Measurements from ENCODE around the gene SGO1.
"Not testable (repeated sequence)": the region's sequence is repeated elsewhere in the genome, so short reads cannot be mapped to it uniquely, and the experiment has no call there.

Gene SGO1

DNA sequence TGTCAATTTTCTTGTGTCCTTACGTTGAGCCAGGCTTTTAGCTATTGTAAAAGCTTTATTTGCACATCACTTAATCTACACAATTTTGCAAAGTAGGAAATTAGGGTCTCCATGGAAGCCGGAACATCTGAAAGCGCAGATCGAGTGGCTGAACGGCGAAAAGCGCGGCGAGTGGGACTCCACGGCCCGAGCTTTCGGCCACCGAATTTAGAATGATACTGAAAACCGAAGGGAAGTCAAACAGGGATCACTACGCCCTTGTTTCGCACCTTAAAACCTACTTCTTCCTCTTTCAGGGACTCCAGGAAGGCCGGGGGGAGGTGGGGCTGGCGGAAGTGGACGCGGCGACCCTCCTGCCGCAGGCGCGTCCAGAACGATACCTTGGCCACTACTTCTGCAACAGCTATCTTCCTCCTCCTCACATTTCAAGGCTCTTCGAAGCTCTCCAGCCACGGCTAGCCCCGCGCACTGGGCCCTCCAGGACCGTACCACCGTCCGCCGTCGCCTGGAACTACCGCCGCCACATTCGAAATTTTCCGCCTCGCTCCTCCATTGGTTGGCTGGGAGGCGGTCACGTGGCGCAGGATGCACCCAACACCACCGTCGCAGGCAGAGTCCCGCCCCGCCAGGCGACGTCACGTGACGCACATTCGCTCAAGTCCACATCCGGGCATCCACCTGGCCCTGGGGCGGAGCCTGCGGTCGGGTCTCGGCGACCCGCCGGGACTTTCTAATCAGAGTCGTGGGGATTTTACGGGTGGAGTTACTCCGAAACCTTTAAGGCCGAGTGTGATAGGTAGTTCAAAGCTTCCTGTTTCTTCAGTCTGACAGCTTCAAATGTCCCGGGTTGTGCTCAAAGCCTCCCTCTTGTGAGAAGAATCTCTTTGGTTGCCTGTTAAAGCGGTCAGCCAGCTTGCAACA, at the start of gene SGO1:
Gene SGO1 (minus strand): TSS at position 528 of the 921 bp plus-strand sequence. CDS start 2,179 bp downstream, outside the sequence.
- peak; percentile 99 to 100 for DNase-seq (ENCODE audit: low read depth in 2 of 2)

DNA sequence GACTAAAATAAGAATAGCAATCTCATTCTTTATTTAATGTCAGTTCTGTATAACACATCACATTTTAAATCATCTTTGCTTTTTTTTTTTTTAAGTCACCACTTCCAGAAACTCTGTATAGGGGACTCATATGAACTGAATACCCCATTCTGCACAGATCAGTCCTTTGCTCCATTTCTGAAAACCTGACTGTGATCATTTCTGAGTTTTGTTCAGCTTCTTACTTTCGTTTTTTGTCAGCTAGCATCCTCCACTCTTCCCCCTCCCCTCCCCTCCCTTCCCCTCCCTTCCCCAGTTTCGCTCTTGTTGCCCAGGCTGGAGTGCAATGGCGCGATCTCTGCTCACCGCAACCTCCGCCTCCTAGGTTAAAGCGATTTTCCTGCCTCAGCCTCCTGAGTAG, 49.8 kb upstream of the SGO1 start:
- DNase-seq (ENCODE audit: low read depth in 2 of 2): no peak

DNA sequence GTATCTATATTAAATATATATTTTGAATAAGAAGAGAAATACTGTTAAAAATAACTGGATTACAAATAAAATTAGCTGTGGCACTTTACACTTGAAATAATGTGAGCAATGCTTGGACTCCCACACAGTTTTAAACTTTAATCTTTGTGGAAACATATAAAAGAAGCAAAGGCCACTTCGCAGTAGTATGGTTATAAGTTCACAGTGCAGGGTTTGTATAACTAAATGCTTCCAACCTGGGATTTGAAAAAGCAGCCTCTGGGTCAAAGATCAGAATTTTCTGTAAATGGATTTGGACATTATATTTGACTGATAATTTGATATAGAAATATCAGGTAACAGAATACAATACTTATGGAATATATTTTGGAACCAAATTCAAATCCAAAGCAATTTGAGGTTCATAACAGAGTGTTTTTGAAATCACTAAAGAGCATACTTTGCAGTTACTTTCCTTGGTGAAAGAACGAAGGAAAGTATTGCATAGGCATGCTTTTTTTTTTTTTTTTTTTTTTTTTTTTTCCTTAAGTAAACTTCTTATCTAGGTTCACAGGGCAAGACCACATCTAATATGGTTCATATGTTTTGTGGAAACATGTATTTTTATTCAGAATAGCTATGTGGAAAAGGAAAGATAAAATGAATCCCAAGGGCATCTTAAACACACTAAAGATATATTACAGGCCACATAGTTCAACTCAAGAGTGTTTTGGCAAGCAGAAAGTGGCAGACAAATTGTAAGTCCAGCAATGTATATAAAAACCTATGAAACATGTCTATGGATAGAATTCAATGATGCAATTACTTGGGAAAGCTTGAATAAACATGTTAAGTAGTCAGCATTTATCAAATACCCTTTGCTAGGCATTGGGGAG, 47.1 kb upstream of the SGO1 start:
- no peak for DNase-seq (ENCODE audit: low read depth in 2 of 2)

DNA sequence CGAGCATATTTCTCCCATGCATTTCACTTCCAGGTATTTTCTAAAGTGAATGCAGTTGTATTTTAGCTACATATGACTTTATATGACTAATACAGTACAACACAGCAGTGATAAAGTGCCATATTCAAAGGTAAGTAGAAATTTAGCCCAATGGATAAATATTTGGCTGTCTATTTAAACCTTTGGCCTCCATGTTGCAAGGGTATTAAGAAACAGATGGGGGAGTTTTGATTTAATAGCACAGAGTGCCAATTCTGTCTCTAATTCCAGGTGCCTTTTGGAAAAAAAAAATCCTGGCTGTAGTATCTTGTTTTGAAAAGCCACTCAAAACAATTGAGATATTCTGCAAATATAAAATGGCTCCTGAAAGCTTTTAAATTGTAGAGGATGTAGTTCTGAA, 44.9 kb upstream of the SGO1 start:
- no peak for DNase-seq (ENCODE audit: low read depth in 2 of 2)

DNA sequence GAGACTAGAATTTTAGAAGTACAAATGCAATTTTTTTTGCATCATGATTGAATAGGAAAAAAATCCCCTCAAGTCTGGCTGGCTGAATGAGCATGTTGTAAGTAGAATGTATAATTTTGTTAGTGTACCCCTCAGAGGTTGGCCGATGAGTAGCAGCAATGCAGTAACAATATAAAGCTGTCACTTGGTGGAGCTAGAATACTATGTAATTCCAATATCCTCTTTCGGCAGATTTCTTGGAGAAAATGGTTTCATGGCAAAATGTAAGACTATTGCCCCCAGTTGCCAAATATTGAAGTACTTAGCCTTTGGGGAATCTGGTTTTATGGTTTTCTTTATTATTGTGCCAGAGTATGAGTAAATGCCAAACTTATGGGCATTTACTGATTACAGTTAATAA, 39.8 kb upstream of the SGO1 start:
- no peak for DNase-seq (ENCODE audit: low read depth in 2 of 2)

DNA sequence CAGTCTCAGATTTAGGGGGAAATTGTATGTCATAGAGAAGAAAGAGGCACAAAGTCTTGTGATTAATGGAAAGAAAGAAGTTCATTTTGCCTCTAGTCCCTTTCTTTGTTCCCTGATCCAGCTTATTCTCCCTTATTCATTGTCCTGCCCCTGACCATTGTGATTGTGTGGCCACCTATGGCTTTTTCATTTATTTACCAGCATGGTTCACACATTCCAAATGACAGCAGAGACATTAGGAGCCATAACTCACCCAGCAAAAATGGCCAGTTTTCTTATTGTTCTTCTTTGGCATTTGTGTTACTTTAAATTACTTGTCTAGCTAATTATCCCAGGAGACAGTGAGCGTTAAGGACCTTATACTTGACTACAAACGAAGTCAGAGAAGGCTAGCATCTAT, 36.3 kb upstream of the SGO1 start:
- no peak for DNase-seq (ENCODE audit: low read depth in 2 of 2)

DNA sequence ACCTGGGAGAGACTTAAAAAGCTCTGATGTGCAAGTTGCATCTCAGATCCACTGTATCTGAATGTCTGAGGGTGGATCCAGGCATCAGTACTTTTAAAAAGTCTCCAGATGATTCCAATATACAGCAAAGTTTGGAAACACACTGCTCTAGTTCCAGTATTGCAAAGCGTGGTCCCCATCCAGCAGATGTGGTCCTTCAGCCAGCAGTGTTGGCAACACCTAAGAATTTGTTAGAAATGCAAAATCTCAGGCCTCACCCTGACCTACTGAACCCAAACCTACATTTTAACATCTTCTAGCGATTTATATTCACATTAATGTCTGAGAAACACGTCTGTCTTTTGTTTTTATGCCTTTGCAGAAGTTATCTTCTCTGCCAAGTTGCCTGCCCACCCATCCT, 32.2 kb upstream of the SGO1 start:
- DNase-seq (ENCODE audit: low read depth in 2 of 2): no peak

DNA sequence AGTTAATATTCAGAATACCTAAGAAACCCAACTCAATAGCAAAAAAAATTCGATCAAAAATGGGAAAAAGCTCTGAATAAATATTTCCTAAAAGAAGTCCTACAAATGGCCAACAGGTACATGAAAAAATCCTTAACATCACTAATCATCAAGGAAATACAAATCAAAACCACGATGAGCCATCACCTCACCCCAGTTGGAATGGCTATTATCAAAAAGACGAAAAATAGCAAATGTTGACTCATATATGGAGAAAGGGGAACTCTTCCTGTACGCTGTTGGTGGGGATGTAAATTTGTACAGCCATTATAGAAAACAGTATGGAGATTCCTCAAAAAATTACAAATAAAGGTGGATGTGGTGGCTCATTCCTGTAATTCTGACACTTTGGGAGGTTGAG, 29.6 kb upstream of the SGO1 start:
- DNase-seq (ENCODE audit: low read depth in 2 of 2): no peak

DNA sequence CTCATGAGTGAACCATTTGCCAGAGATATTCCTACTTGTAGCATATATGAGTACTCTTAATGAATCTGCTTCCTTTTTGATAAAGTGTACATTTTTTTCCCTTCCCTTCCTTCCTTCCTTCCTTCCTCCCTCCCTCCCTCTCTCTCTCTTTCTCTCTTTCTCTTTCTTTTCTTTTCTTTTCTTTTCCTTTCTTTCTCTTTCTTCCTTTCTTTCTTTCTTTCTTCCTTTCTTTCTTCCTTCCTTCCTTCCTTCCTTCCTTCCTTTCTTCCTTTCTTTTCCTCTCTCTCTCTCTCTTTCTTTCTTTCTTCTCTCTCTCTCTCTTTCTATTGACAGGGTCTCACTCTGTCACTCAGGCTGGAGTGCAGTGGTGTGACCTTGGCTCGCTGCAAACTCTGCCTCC, 27.5 kb upstream of the SGO1 start:
- DNase-seq (ENCODE audit: low read depth in 2 of 2): not testable (repeated sequence)

DNA sequence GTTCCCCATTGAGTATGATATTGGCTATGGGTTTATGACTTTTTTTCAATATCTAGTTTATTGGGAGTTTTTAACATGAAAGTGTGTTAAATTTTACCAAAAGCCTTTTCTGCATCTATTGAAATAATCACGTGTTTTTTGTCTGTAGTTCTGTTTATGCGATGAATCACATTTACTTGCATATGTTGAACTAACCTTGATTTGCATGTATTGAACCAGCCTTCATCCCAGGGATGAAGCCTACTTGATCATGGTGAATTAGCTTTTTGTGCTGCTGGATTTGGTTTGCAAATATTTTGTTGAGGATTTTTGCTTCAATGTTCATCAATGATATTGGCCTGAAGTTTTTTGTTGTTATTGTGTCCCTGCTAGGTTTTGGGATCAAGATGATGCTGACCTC, 21.9 kb upstream of the SGO1 start:
- DNase-seq (ENCODE audit: low read depth in 2 of 2): not testable (repeated sequence)

DNA sequence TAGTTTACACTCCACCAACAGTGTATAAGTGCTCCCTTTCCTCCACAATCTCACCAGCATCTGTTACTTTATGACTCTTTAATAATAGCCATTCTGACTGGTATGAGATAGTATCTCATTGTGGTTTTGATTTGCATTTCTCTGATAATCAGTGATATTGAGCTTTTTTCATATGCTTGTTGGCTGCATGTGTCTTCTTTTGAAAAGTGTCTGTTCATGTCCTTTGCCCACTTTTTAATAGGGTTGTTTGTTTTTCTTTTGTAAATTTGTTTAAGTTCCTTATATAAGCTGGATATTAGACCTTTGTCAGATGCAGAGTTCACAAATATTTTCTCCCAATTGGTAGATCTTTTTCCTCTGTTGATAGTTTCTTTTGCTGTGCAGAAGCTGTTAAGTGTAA, 19.9 kb upstream of the SGO1 start:
- DNase-seq (ENCODE audit: low read depth in 2 of 2): not testable (repeated sequence)

DNA sequence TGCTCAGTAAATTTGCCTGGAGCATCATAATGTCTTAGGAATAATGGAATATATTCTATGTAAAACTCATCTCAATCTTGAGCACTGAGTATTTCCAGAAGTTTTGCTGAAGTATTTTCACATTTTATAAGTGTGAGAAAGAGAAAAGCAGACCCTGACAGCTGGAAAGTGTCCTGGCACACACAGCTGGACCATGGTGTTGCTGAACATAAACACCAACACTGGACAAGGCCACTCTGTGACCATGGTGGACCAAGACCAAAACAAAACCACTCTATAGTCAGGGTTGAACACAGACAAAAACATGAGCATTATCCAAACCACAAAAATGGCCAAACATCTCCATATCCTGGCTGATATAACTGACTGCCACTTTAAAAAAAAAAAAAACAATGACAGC, 15.1 kb upstream of the SGO1 start:
- no peak for DNase-seq (ENCODE audit: low read depth in 2 of 2)

DNA sequence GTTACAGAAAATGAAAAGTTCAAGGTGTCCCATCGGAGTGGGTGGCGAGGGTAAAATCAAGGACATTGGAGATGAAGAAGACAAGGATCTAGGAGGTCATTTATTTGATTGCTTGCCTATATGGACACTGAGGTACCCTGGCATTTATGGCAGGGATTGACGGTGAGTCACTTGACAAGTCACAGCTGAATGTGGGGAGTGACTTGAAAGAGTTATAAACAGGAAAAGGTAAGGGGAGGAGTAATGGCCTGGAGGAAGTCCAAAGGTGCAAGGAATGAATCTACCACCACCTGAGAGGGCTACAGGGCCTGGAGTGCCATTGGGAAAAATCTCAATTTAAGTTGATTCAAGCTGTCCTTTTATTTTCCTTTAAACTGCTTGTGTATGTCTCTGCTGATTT, 11.8 kb upstream of the SGO1 start:
- DNase-seq (ENCODE audit: low read depth in 2 of 2): no peak

DNA sequence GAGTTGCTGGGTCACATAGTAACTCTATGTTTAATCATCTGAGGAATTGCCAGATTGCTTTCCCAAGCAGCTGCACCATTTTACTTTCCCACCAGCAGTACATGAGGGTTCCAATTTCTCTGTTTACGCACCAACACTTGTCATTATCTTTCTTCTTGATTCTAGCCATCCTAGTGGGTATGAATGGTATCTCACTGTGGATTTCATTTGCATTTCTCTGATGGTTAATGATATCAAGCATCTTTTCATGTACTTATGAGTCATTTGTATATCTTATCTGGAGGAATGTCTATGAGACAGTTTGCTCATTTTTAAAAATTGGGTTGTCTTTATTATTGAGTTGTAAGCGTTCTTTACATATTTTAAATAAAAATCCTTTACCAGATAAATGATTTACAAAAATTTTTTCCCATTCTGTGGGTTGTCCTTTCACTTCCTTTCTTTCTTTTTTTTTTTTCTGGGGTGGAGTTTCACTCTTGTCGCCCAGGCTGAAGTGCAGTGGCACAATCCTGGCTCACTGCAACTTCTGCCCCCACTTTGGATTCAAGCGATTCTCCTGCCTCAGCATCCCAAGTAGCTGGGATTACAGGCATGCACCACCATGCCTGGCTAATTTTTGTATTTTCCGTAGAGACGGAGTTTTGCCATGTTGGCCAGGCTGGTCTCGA, 8.9 kb upstream of the SGO1 start:
- DNase-seq (ENCODE audit: low read depth in 2 of 2): no peak

DNA sequence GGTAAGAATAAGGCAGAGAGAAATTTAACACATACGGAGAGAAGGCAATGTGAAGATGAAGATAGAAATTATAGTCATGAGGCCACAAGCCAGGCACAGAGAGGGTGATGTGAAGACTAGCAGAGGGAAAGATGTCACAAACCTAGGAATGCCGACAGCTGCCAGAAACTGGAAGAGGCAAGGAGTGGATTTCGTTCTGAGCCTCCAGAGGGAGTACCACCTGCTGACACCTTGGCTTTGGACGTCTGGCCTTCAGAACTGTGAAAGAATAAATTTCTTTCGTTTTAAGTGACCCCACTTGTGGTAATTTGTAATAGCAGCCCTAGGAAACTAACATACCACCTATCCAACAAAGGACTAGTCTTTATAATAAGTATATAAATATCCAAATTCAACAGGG, 5.0 kb upstream of the SGO1 start:
- DNase-seq (ENCODE audit: low read depth in 2 of 2): no peak

DNA sequence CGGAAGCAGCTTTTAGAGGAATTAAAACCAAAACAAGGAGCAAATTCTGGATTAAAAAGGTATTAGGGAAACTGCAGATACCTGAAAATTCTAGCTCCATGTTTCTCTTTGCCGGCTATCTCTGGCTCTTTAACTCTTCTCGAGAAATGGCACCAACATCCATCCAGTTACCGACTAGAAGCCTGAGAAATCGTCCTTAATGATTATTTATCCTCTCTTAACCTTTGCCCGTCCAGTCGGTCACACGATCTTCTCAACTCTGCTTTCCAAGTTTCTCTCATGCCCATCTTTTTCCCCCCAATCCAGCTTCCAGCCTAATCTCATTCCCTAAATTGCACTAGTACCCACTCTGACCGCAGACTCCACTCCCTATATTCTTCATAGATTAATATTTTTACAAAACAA, 596 bp upstream of the SGO1 start:
- no peak for DNase-seq (ENCODE audit: low read depth in 2 of 2)

DNA sequence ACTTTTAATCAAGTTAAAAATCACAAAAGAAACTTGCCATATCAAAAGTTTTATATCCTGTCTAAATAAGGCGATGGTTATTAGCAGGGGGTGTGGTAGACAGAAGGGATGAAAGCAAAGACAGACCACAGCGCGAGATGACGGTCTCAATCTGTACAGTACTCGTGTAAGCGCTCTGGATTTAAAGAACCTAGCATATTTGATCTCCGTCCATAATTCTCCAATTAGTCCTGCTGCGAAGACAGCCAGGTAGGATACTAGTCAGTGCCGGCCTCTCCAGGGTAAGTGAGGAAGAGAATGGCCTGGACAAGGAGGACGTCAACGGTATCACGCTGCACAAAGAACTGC, 701 bp downstream of the SGO1 start:
- DNase-seq (ENCODE audit: low read depth in 2 of 2): no peak

DNA sequence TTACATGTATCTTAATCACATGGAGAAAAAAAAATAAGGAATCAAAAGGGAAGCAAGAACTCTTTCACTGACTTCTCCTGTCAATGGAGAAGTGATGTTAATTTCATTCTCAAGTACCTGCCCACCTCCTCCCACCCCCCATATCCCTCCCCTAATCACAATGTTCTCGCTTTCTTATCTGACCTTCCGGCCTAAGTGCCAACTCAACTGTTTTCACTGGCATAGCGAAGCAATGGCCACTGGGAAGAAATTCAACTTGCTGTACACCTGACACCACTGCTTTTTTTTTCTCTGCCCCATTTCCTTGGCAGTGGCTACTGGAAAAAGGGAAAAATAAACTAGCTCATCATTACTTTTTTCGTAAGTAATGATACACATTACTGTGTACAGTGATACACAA, 3.8 kb downstream of the SGO1 start:
- DNase-seq (ENCODE audit: low read depth in 2 of 2): no peak

DNA sequence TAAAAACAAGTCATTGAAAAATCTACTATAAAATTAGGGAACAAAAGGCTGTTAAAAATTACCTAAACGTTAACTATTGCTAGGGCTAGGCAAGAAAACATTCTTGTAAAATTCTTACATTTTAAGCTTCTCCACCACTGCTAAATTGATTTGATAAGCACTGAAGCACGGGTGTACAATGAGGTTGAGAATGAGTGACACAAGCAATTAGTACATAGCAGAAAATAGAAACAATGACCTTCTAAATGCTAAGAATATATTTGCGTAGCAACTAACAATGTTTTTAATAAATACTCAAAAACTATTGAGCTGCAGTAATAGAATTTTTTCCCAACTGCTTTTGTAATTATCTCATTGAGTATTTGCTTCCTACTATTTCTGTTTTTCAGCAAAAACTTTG, 4.7 kb downstream of the SGO1 start:
- no peak for DNase-seq (ENCODE audit: low read depth in 2 of 2)

DNA sequence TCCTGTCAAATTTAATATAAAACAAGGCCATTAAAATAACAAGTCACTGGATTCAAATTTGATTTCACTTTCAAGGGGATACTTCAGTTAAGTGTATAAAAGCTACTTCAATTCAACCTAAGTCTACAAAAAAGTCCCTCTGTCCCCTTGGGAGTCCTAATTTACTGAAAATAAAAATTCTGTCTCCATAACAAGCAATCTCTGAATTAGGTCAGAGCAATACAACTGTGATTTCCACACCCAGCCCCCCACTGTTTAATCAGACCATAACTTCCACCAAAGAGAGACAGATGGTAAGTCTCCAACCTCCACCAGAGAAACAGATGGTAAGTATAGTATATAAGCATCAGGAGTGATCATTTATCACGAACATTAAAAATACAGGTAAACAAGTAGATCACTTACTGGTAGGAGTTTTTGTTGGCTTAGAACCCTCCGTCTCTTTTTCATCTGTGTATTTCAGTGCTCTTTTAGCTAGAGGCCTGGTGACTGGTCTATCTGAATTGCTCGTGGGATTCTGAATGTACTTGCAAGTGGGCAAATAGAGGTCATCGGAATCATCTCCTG, 12.1 kb downstream of the SGO1 start:
- no peak for DNase-seq (ENCODE audit: low read depth in 2 of 2)

DNA sequence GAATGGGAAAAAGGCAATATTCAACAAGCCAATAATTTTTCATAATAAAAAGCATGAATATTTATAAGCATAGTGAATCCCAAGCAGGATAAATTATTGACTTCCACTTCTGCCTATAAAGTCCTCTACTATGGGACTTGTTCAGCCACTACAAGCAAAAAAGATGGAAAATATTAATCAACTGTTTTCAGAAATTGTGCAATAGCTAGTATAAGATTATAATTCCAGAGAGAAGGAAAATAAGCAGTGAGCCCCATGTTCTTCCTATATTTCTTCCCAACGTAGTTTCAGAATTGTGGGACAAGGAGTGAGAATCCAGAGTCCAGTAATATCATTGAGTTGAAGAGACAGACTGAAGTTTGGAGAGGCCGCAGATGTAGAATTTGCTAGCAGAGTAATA, 24.3 kb downstream of the SGO1 start:
- DNase-seq (ENCODE audit: low read depth in 2 of 2): no peak

DNA sequence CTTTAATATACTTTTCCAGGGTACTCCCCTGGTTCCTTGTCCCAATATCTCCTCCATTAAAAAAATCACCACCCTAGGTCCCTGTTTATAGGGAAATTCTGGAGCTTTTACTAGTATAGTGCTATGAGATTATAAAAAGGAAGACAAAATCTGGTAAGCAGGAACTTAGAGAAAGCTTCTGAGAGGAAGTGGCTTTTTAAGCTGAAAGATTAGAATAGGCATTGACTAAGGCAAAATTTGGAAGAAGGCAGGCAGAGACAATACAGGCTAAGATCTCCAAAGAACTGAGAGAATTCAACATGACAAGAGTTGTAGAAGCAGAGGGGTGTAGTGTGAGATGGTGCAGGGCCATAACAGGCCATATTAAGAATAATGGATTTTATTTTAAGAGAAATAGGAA, 25.8 kb downstream of the SGO1 start:
- no peak for DNase-seq (ENCODE audit: low read depth in 2 of 2)

Measured in stimulated activated CD4-positive, alpha-beta T cell treated with anti-CD3 and anti-CD28 coated beads, Interleukin-4, amount 100 ng/mL, for 48 hours (primary cell).